ENCODE results near the gene DNAJA2.
"Not testable (repeated sequence)": the region's sequence is repeated elsewhere in the genome, so short reads cannot be mapped to it uniquely, and the experiment has no call there.

Gene DNAJA2

DNA sequence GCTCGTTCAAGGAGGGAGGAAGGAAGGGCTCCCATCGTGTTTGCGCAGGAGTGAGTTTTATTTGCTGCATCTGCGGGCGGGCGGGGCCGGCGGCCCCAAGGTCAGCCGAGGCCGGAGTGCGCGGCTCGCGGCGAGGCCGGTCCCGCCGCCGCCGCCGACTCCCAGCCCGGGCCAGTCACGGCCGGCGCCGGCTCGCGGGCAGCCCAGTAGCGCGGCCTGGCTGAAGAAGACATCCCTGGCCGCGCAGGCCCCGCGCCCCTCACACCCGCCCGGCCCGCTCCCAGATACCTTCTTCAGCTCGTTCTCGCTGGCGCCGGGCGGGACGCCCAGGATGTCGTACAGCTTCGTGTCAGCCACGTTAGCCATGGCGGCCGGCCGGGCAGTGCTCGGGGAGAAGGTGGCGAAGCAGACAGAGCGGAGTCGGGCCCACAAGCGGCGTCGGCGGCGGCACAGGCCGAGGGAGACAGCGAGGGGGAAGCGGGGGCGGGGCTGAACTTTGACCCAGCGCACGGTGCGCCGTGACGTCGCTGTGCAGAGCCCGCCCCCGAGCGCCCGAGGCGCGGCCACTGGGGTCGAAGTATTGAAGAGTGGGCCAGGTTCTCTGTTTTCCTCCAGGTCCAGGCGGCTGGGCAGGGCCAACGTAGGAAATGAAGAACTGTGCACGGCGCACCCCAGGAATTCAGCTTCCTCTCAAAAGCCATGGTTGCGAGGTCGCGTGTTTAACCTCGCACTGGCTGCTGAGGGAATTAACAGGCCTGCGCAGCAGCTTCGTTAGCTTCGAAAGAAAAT lies at the start of gene DNAJA2:
TSS of gene DNAJA2 (minus strand) at position 468 of the 789 bp plus-strand sequence. CDS start at position 366, 102 bp downstream.
- DNase-seq (ENCODE audit: low read depth): peak; percentile 91

DNA sequence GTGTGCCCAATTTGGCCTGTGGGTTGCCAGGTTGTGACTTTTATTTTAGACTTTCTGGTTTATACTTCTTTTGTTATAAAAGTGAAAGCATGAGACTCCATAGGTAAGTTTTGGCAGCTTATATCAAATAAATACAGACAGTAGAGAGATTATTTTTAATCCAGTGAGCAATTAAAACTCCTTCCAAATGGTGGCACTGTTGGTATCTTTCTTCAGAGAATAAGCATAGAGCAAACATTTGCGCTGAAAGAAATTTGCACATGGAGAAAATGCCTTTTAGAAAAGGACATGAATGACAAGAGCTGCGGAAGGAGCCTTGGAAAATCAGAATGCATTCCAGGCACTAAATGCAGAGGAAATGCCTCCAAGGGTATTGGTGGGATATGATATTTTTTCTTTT lies 46.1 kb upstream of the DNAJA2 start:
- peak; percentile 30 for DNase-seq (ENCODE audit: low read depth)

DNA sequence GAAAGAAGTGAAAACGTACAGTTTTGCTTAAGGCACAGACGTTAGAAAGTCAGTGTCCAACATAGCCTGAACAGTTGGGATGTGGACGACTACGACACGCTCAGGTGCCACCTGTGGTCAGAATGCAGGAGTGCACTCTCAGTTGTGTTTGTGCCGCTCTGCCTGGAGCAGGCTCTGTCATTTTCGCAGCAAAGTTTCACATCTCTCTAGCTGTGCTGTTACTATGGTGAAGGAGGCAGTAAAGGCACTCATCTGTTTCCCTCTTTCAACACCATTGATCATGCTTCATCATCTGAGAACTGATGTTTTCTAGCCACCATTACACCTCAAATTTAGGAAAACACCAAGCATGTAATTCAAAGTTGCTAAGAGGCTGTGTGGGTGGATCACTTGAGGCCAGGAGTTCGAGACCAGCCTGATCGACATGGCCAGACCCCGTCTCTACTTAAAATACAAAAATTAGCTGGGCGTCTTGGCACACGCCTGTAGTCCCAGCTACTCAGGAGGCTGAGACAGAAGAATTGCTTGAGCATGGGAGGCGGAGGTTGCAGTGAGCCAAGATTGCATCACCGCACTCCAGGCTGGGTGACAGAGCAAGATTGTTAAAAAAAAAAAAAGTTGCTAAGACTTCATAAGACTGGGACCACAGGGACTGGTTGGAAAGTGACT lies 44.9 kb upstream of the DNAJA2 start:
- peak; percentile 56 for DNase-seq (ENCODE audit: low read depth)

DNA sequence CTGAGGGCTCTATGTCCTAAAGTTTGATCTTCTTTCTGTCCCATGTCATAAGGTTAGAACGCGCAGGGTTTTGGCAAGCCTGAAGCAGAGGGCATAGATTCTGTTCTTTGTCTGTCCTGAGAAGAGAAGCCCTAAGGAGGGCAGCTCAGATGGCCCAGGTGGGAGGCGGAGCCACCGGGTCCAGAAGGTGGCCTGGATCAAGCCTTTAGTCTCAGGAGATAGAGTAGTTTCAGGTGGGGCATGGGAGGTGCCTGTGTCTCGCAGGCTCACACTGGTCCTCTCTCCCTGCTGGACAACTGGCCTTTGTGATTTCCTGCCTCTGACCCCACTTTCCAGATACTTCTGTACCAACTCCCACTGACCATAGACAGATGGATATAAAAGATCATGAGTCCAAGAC lies 44.2 kb upstream of the DNAJA2 start:
- DNase-seq (ENCODE audit: low read depth): no peak

DNA sequence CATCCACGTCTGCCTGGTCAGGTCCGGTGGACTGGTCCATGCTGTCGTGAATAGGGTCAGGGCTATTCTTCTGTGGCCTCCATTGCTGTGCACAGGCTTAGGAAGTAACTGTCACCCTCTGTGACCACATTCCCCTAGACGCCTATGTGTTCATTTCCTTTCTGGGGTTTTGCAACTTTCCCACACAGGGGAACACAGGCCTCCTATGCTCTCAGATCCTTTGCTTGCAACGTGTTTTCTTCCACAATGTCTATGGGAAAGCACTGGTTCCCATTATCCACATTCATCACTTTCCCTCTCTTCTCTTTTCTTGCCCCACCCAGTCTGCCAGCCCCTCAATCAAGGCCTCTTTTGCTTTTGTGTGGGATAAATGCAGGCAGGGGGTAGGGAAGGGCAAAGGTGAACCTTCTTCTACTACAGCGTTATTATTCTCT lies 43.2 kb upstream of the DNAJA2 start:
- no peak for DNase-seq (ENCODE audit: low read depth)

DNA sequence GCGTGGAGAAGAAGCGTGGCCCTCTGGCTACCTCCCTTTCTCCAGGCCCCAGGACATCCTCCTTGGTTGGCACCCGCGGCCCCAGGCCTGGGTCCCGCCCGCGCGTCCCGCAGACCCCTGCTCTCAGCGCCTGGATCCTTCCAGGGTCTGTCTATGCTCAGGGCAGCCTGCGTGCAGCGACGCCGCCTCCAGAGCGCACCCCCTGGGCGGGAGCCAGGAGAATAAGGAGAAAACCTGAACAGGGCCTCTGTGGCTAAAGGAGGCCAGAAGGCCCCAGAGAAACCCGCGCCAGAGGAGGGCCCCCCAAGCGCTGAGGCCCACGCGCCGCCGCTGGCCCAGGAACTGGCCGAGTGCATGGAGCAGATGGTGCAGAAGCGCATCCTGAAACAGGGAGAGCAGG lies 40.4 kb upstream of the DNAJA2 start:
- DNase-seq (ENCODE audit: low read depth): no peak

DNA sequence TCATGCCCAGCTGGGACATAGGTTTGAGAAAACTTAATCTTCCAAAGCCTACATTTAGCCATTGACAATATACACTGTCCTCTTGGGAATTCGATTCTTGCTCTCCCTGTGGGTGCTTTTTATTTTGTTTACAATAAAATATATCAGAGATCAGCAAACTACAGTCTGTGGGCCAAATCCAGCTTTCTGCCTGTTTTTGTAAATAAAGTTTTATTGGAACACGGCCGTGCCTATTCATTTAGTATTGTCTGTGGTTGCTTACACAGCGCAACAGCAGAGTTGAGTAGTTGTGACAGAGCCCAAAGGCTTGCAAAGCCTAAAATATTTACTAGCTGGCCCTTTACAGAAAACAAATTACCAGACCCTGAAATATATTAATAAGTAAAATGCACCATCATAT lies 39.7 kb upstream of the DNAJA2 start:
- DNase-seq (ENCODE audit: low read depth): no peak

DNA sequence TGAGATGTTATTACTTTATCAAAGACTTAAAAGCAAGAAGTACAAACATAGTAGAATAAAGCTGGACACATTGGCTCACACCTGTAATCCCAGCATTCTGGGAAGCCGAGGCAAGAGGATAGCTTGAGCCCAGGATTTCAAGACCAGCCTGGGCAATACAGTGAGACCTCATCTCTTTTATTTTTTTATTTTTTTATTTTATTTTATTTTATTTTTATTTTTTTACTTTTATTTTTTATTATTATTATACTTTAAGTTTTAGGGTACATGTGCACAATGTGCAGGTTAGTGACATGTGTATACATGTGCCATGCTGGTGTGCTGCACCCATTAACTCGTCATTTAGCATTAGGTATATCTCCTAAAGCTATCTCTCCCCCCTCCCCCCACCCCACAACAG lies 37.3 kb upstream of the DNAJA2 start:
- DNase-seq (ENCODE audit: low read depth): not testable (repeated sequence)

DNA sequence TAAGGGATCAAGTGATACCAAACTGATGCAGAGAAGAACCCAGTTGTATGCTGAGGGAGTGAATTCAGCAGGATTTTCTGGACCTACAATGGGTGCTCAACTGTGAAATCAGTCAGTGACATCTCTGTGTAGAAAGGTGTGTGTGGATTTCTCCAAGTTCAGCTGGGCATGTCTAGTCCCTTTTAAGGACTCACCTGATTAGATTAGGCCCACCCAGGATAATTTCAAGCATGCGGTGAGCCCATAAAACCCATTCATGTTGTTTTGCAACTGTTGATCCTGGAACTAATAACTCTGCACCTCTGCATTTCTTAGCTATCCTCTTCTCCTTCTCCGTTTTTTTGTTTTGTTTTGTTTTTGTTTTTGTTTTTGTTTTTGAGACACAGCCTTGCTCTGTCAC lies 35.1 kb upstream of the DNAJA2 start:
- no peak for DNase-seq (ENCODE audit: low read depth)

DNA sequence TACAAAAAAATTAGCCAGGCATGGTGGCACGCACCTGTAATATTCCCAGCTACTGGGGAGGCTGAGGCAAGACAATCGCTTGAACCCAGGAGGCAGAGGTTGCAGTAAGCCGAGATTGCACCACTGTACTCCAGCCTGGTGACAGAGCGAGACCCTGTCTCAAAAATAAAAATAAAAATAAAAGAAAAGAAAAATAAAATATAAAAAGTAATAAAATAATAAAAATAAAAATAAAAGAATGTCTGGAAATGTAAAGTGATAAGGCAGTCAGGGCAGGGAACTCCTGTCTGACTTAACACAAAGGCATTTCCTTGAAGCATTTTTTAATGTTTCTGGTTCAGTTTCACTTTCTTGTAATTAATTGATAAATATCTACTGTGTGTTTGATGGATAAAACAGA lies 34.7 kb upstream of the DNAJA2 start:
- peak; percentile 35 for DNase-seq (ENCODE audit: low read depth)

DNA sequence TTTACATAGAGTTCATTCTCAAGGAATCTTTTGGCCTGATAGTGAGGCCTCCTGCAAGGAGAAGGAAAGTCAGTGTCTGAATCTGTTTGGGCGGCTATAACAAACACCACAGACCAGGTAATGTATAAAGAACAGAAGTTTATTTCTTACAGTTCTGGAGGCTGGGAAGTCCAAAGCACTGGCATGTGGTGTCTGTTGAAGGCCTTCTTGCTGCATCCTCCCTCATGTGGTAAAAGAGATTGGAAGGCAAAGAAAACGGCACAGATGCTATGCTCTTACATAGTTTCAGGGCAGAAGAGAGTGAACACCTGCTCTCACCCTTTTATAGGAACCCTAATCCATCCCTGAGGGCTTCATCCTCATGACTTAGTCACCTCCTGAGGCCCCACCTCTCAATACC lies 31.2 kb upstream of the DNAJA2 start:
- DNase-seq (ENCODE audit: low read depth): no peak

DNA sequence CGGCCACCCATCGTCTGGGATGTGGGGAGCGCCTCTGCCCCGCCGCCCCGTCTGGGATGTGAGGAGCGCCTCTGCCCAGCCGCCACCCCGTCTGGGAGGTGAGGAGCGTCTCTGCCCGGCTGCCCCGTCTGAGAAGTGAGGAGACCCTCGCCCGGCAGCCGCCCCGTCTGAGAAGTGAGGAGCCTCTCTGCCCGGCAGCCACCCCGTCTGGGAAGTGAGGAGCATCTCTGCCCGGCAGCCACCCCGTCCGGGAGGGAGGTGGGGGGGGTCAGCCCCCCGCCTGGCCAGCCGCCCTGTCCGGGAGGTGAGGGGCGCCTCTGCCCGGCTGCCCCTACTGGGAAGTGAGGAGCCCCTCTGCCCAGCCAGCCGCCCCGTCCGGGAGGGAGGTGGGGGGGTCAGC lies 26.6 kb upstream of the DNAJA2 start:
- DNase-seq (ENCODE audit: low read depth): not testable (repeated sequence)

DNA sequence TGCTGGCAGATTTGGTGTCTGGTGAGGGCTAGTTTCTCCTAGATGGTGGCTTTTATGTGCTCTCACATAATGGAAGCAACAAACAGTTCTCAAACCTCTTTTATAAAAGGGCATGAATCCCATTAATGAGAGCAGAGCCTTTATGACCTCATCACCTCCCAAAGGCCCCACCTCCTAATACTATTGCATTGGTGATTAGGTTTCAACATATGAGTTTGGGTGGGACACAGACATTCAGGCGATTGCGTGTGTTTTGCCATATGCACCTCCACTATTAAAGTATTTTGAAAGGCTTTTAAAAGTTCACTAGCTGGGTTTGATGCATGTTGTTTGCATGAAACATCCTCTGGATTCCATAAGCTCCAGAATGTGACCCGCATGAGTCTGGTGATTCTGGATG lies 24.4 kb upstream of the DNAJA2 start:
- no peak for DNase-seq (ENCODE audit: low read depth)

DNA sequence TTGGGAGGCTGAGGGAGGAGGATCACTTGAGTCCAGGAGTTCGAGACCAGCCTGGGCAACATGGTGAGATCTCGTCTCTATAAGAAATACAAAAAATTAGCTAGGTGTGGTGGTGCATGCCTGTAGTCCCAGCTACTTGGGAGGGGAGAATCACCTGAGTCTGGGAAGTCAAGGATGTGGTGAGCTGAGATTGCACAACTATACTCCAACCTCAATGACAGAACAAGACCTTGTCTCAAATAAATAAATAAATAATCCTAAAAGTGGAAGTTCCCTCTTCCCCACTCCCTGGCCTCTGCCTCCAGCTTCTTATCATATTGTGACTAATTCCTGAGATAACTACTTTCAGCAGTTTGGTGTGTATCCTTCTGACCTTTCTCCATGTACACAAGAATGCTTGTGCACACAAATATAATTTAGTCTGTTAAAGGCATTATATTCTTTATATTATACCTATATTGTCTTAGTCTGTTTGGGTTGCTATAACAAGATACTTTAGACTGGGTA lies 23.5 kb upstream of the DNAJA2 start:
- no peak for DNase-seq (ENCODE audit: low read depth)

DNA sequence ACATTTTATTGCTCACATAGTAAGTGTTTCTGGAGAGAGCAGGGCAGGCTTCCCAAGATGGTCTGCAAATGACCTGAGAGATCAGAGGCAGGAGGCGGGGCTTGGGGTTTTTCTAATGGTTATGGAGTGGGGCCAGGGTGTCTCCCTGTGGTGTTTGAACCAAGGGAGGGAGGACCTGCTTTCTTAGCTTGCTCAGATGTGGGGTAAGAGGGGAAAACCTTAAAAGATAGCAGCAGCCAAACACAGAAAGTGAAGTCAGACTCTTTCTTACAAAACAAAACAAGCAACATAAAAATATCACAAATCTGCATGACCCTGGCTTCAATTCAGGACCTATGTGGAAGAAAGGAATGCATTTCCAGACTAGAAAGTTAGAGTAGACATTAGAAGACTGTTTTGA lies 22.9 kb upstream of the DNAJA2 start:
- no peak for DNase-seq (ENCODE audit: low read depth)

DNA sequence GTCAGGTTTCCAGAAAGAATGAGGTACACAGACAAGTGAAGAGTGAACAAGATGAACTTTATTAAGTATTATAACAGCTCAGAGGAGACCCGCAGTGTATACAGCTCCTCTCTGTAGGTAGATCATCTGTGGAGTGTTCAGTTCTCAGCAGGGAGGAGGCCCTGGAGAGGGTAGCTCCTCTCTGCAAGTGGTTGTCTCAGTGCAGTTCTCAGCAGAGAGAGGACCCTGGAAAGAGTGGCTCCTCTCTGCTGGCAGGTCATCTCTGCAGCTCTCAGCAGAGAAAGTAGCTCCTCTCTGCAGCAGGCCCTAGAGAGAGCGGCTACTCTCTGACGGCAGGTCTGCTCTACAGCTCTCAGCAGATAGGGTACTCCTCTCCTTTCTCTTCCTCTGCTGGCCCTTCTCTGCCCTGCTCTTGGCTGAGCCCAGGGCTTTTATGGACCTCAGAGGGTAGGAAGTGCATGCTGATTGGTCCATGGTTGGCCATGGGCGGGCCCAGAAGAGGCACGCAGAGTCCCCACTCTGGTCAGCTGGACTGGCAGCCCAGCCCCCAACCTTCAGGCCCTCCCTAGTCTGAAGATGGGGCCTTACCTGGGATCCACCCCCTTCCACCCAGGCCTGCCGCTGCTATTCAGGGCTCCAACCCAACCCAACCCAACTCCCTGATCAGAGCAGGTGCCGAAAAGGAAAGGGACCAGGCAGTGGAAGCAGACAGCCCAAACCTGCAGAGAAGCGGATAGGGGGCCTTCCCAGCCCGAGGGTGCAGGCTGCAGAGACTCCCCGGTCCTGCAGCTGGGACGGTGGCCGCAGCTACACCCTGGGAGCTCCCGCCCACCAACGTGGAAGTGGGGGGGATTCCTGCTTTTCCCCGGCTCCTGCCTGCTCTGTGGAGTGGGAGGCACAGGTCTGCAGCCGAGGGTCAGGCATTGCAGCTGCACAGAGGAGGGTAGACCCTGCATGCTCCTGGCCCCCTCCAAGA lies 18.5 kb upstream of the DNAJA2 start:
- no peak for DNase-seq (ENCODE audit: low read depth)

DNA sequence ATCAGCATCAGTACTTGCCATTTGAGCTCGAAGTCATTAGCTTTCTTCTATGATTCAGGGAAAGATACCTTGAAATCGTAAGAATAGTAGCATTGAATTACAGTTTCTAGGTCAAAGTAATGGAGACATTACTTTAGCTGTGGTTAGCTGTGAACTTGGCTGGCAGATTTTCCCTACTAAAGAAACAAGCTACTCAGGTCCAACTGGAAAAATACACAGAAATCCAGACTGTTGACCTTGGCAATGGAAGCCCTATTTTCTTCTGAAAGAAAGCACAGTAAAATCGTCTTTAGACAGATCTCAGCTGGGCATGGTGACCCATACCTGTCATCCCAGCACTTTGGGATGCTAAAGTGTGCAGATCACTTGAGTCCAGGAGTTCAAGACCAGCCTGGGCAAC lies 13.4 kb upstream of the DNAJA2 start:
- DNase-seq (ENCODE audit: low read depth): no peak

DNA sequence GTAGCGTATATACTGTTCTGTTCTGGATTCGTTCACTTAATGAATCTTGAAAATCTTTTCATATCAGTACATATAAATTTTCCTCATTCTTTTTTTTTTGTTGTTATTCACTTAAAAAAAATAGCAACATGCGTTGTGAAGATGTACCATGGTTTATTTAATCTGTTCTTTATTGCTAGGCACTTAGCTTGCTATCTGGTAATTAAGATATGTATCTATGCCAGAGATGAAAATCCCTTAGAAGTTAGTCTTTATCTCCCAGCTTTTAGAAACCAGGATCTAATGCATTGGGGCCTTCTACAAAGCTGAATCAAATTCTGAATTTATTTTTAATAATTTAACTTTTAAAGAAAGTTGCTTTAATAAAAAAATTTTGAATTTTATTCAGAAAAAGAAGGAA lies 13.0 kb upstream of the DNAJA2 start:
- DNase-seq (ENCODE audit: low read depth): no peak

DNA sequence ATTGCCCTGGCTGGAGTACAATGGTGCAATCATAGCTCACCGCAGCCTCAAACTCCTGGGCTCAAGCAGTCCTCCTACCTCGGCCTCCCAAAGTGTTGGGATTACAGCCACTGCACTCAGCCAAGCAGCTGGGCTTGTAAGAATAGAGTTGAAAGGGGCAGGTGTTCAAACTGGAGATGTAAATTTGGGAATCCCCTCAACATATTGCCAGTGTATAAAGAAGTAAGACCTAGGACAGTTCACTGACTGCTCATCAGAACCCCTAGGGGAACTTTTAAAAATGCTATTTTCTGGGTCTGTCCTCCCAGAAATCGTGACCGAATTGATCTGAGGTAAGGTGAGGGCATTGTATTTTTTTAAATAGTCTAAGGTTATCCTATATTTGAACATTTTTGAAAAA lies 8.9 kb upstream of the DNAJA2 start:
- no peak for DNase-seq (ENCODE audit: low read depth)

DNA sequence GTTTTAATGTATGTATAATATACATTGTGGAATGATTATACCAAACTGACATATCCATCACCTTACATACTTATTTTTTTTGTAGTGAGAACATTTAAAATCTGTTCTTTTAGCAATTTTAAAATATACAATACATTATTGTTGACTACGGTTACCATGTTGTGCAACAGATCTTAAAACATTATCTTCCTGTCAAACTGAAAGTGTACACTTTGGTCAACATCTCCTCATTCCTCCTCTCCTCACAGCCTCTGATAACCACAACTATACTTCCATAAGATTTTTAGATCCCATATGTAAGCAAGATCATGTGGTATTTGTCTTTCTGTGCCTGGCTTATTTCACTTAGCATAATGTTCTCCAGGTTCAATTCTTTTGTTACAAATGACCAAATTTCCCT lies 7.5 kb upstream of the DNAJA2 start:
- no peak for DNase-seq (ENCODE audit: low read depth)

DNA sequence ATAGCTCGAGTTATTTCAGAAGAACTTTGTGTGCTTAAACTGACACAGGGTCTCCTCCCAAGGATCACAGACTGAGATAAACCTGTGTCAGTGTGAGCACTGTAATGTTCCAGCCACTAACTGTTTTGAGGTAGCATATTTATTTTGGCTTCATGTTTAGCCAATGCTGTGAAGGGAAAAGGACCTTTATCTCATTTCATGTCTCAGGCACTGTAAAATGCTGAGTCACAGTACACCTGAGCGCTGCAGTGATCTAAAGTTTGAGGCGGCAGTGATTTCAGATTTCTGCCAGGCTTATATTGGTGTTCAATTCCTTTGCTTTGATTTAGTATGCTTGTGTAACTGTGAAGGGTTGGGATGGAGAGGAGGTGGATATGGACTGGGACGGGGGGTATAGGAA lies 3.1 kb upstream of the DNAJA2 start:
- no peak for DNase-seq (ENCODE audit: low read depth)

DNA sequence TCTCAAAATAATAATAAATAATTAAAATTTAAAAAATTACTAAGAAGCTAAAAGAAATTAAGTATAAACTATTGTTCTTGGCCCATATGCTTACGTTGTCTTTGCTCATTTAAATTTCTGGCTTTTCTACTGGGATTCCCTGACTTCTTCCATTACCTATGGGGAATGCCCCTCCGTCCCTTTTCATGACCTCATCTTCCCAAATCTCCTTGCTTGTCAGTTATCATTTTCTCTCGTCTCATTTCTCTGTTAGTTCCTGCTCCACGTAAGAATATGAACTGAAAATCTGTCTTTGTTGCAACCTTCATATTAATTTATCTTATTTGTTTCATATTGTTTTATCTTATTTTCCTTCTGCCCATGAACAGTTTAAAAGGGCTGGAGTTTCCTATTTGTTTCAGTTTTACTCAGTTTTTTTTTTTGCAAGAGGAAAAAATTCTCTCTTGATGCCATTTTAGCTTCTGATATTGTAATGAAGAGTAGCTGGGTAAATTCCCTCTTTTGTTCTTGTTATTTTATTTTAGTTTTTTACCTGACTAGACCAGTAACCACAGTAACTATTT lies 2.5 kb upstream of the DNAJA2 start:
- no peak for DNase-seq (ENCODE audit: low read depth)

Measured in ELR (cell line).